Endodermal cell (in vitro differentiated cells): ENCODE results near the gene NDC80. TPM values are rescaled to one million over a fixed set of nuclear protein-coding genes. Genes with fewer than 3 reads are reported as not detected.

ENCODE experiments used
- DNase-seq: peaks from one replicate; pipeline ENCODE4 v3.0.0-alpha.2; 2017
- H3K27ac ChIP-seq: 2 replicates; pipeline ENCODE4 v1.5.1; 2013; ENCODE audit warnings: mild to moderate bottlenecking, low read depth, low read length, moderate library complexity
- H3K27me3 ChIP-seq: 2 replicates; pipeline ENCODE4 v1.6.1; 2013; ENCODE audit warnings: mild to moderate bottlenecking, low read length, moderate library complexity; ENCODE audit not compliant: insufficient read depth, control insufficient read depth, poor library complexity, severe bottlenecking
- H3K36me3 ChIP-seq: 2 replicates; pipeline ENCODE4 v1.7.0; 2013; ENCODE audit warnings: mild to moderate bottlenecking, low read length, moderate library complexity; ENCODE audit not compliant: control insufficient read depth, insufficient read depth
- H3K4me1 ChIP-seq: one replicate; pipeline ENCODE4 v1.7.0; 2013; ENCODE audit warnings: low read length; ENCODE audit not compliant: control insufficient read depth, insufficient read depth
- H3K4me3 ChIP-seq: 2 replicates; pipeline ENCODE4 v1.5.1; 2013; ENCODE audit warnings: mild to moderate bottlenecking, low read length, moderate library complexity
- H3K9ac ChIP-seq: 2 replicates; pipeline ENCODE4 v1.6.1; 2013; ENCODE audit warnings: mild to moderate bottlenecking, low read length, moderate library complexity; ENCODE audit not compliant: poor library complexity, severe bottlenecking; ENCODE audit errors: extremely low read depth
- H3K9me3 ChIP-seq: 2 replicates; pipeline ENCODE4 v1.6.1; 2013; ENCODE audit warnings: mild to moderate bottlenecking, low read length, moderate library complexity; ENCODE audit not compliant: control insufficient read depth
- H3K27ac Mint-ChIP-seq: 2 replicates; pipeline ENCODE4 v1.8.0; 2020; ENCODE audit warnings: mixed read lengths
- H3K27me3 Mint-ChIP-seq: 2 replicates; pipeline ENCODE4 v1.8.0; 2021; ENCODE audit warnings: mild to moderate bottlenecking, mixed read lengths; ENCODE audit not compliant: insufficient read depth
- H3K36me3 Mint-ChIP-seq: 2 replicates; pipeline ENCODE4 v1.8.0; 2020; ENCODE audit warnings: low read depth, mixed read lengths
- H3K4me1 Mint-ChIP-seq: 2 replicates; pipeline ENCODE4 v1.8.0; 2020; ENCODE audit warnings: mixed read lengths
- H3K4me3 Mint-ChIP-seq: 2 replicates; pipeline ENCODE4 v1.8.0; 2020; ENCODE audit warnings: mild to moderate bottlenecking, moderate library complexity, mixed read lengths
- H3K9me3 Mint-ChIP-seq: 2 replicates; pipeline ENCODE4 v1.8.0; 2020; ENCODE audit warnings: mild to moderate bottlenecking, mixed read lengths
- WGBS, 2 experiments: methylation state at CpG; one replicate each; pipeline versions ENCODE4 v1.1.5 to v1.1.7; 2013; ENCODE audit warnings: missing lambda C conversion rate in 2 of 2, mixed read lengths in 1 of 2; ENCODE audit not compliant: insufficient coverage in 1 of 2, insufficient read length in 1 of 2; 5-methylcytosine and 5-hydroxymethylcytosine counted together
- total RNA-seq, 2 donors: library from RNA; stranded (reverse); fragmentation: NEBNext Ultra II Directional in 1 of 2; extraction: Animal tissue kit (Norgen Biotek cat#: 25700) in 1 of 2; gene quantifications; 2 replicates in 1 of 2; 3 replicates in 1 of 2; pipeline ENCODE4 v1.2.1, GENCODE V29; 2021
- TF ChIP-seq, protein P1 (sequence below): fragments of 200-600 bp; sonication (generic); conservative IDR thresholded peaks from 2 replicates; pipeline ENCODE4 v1.5.0; 2021; ENCODE audit warnings: antibody characterized with exemption, mild to moderate bottlenecking

Gene NDC80
- total RNA-seq, 2 donors from 2014 or later = 29.7 to 61.8 TPM

DNA sequence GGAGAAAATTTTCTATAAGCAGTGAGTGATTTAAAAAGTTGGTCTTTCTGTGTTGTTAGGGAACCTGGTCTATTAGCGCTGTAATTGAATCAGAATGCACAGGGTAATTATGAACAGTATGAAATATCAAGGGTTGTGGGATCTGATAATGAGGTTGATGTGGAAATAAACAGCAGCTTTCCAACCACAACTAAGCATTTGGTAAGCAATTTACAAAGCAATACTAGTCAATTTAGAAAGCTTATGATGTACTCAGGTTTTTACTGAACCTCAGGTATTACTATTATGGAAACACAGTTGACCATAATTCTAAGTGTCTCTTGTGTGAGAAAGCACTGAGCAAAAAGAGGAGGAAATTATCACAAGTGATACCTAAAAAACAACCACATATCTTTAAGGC is 73.2 kb downstream of the NDC80 start:
- Histone ChIP-seq H3K4me3 (no peak overlapping the region), H3K4me1 (no peaks in the 10 kb centered on the region), H3K36me3 (no peaks in the 10 kb centered on the region), H3K27ac (no peak overlapping the region), H3K9ac (no peak overlapping the region), H3K27me3 (no peaks in the 10 kb centered on the region), H3K9me3 (no peaks in the 10 kb centered on the region)
- no peak overlapping the region for H3K4me3 Mint-ChIP-seq
- WGBS, 2 experiments = 91 to 100% methylated on average over 1 of the region's 1 CpG
- H3K36me3 Mint-ChIP-seq = no peaks in the 10 kb centered on the region
- H3K9me3 Mint-ChIP-seq = no peaks in the 10 kb centered on the region
- peaks cover 6% of the 10 kb centered on the region for H3K27me3 Mint-ChIP-seq
- H3K4me1 Mint-ChIP-seq = no peaks in the 10 kb centered on the region
- TF ChIP-seq, protein P1, sequence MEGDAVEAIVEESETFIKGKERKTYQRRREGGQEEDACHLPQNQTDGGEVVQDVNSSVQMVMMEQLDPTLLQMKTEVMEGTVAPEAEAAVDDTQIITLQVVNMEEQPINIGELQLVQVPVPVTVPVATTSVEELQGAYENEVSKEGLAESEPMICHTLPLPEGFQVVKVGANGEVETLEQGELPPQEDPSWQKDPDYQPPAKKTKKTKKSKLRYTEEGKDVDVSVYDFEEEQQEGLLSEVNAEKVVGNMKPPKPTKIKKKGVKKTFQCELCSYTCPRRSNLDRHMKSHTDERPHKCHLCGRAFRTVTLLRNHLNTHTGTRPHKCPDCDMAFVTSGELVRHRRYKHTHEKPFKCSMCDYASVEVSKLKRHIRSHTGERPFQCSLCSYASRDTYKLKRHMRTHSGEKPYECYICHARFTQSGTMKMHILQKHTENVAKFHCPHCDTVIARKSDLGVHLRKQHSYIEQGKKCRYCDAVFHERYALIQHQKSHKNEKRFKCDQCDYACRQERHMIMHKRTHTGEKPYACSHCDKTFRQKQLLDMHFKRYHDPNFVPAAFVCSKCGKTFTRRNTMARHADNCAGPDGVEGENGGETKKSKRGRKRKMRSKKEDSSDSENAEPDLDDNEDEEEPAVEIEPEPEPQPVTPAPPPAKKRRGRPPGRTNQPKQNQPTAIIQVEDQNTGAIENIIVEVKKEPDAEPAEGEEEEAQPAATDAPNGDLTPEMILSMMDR = no peak
- DNase-seq = no peak
- no peak overlapping the region for H3K27ac Mint-ChIP-seq

DNA sequence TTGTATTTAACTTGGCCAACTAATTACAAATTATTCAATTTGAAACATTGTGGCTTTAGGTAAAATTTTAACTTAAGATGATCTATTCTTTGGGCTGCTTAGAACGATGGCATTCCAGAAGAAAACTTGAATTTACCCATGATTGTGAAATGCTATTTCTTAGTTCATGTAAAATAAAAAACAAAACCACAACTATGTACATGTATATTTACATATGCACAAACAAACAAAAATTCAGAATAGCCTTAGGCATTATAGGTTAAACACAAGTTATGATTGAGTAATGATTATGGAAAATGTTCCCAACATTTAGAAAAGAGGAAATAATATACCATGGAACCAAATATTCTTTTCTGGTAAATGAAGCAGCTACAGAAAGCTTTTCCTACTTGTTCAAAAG is 80.6 kb downstream of the NDC80 start:
- H3K36me3 Mint-ChIP-seq = no peaks in the 10 kb centered on the region
- peaks cover 9% of the 10 kb centered on the region for H3K4me1 Mint-ChIP-seq
- no peaks in the 10 kb centered on the region for H3K9me3 Mint-ChIP-seq
- TF ChIP-seq, protein P1 = no peak
- Histone ChIP-seq H3K27me3 (peaks cover 10% of the 10 kb centered on the region), H3K9ac (no peak overlapping the region), H3K27ac (no peak overlapping the region), H3K9me3 (no peaks in the 10 kb centered on the region), H3K4me3 (no peak overlapping the region), H3K36me3 (no peaks in the 10 kb centered on the region), H3K4me1 (no peaks in the 10 kb centered on the region)
- H3K4me3 Mint-ChIP-seq = no peak overlapping the region
- DNase-seq = no peak
- peaks cover 51% of the 10 kb centered on the region for H3K27me3 Mint-ChIP-seq
- 100% methylated on average over 1 of the region's 1 CpG; no CpG with 5 or more reads in 1 of the 2 experiments for WGBS, 2 experiments
- no peak overlapping the region for H3K27ac Mint-ChIP-seq

DNA sequence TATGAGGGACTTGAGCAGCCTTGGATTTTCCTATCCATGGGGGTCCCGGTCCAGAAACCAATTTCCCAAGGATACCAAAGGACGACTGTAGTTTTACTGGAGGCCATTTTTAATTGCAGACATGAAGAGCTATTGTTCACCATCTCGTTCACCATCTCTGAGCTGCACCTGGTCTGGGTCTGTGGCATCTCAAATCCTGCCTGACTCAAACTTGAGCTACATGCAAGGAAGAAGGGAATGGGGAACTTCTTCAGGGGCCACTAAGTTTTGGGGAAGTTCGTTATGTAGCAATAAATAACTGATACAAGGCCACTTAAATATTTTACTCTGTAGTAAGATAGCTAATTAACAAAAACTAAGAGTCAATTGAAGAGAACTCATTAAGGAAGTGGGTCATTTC is 82.1 kb downstream of the NDC80 start:
- H3K9ac ChIP-seq = no peak overlapping the region
- H3K27me3 ChIP-seq = peaks cover 10% of the 10 kb centered on the region
- WGBS, 2 experiments = 73 to 78% methylated on average over 3 of the region's 4 CpGs
- Mint-ChIP-seq H3K4me1 (peaks cover 19% of the 10 kb centered on the region), H3K9me3 (no peaks in the 10 kb centered on the region), H3K27ac (no peak overlapping the region), H3K4me3 (no peak overlapping the region), H3K36me3 (no peaks in the 10 kb centered on the region), H3K27me3 (peaks cover 51% of the 10 kb centered on the region)
- no peaks in the 10 kb centered on the region for H3K4me1 ChIP-seq
- peak; percentile 46 for DNase-seq
- no peaks in the 10 kb centered on the region for H3K36me3 ChIP-seq
- TF ChIP-seq, protein P1 = no peak
- H3K9me3 ChIP-seq = no peaks in the 10 kb centered on the region
- H3K27ac ChIP-seq = no peak overlapping the region
- no peak overlapping the region for H3K4me3 ChIP-seq
